Neural crest cell (in vitro differentiated cells): ENCODE data around the gene AGMAT. TPM values are rescaled to one million over a fixed set of nuclear protein-coding genes. Genes with fewer than 3 reads are reported as not detected.

Experiments
- DNase-seq: peaks from one replicate; pipeline ENCODE4 v3.0.0; 2021; ENCODE audit warnings: low read depth, mixed read lengths, low spot score
- H3K27ac Mint-ChIP-seq: one replicate; pipeline ENCODE4 v1.8.0; 2021; ENCODE audit warnings: mild to moderate bottlenecking, mixed read lengths; ENCODE audit not compliant: unreplicated experiment
- H3K27me3 Mint-ChIP-seq: 2 replicates; pipeline ENCODE4 v1.8.0; 2021; ENCODE audit warnings: low read depth, mild to moderate bottlenecking, mixed read lengths
- H3K36me3 Mint-ChIP-seq: 2 replicates; pipeline ENCODE4 v1.8.0; 2021; ENCODE audit warnings: low read depth, mild to moderate bottlenecking, mixed read lengths
- H3K4me1 Mint-ChIP-seq: 2 replicates; pipeline ENCODE4 v1.8.0; 2021; ENCODE audit warnings: mixed read lengths
- H3K4me3 Mint-ChIP-seq: one replicate; pipeline ENCODE4 v1.8.0; 2021; ENCODE audit warnings: mild to moderate bottlenecking, mixed read lengths
- H3K9me3 Mint-ChIP-seq: 2 replicates; pipeline ENCODE4 v1.8.0; 2021; ENCODE audit warnings: mixed read lengths
- CTCF ChIP-seq: fragments of 200-600 bp; sonication (generic); conservative IDR thresholded peaks from 2 replicates; pipeline ENCODE4 v1.5.0; 2021; ENCODE audit warnings: antibody characterized with exemption, mild to moderate bottlenecking
- long read RNA-seq: library from polyadenylated mRNA; unstranded; transcript quantifications from one replicate; pipeline ENCODE4 v2.0.0, GENCODE V29; 2020
- total RNA-seq: library from RNA; stranded (reverse); gene quantifications from 2 replicates; pipeline ENCODE4 v1.2.1, GENCODE V29; 2021

Gene AGMAT
- 1.2 and 1.4 TPM in 2 replicates for total RNA-seq
- long read RNA-seq = 0 reads

GRCh38 chr1:15584489-15585363, at the start of gene AGMAT:
Gene AGMAT (minus strand): TSS chr1:15585051. CDS start chr1:15584967, 84 bp downstream.
- Mint-ChIP-seq H3K36me3 (no peaks in the 10 kb centered on the region), H3K27ac (no peak within 1 kb of the TSS), H3K27me3 (peaks cover 7% of the 10 kb centered on the region), H3K4me3 (peak within 1 kb of the TSS; percentile 82), H3K9me3 (peaks cover 3% of the 10 kb centered on the region), H3K4me1 (peaks cover 6% of the 10 kb centered on the region)
- peak; percentile 61 for TF ChIP-seq CTCF
- peak; percentile 50 for DNase-seq

GRCh38 chr1:15633756-15634420, 49.0 kb upstream of the AGMAT start:
- no peaks in the 10 kb centered on the region for H3K4me1 Mint-ChIP-seq
- no peaks in the 10 kb centered on the region for H3K27me3 Mint-ChIP-seq
- peaks cover 13% of the 10 kb centered on the region for H3K36me3 Mint-ChIP-seq
- H3K27ac Mint-ChIP-seq = no peak overlapping the region
- H3K9me3 Mint-ChIP-seq = no peaks in the 10 kb centered on the region
- no peak for TF ChIP-seq CTCF
- no peak for DNase-seq
- H3K4me3 Mint-ChIP-seq = no peak overlapping the region

GRCh38 chr1:15628003-15628402, 43.2 kb upstream of the AGMAT start:
- TF ChIP-seq CTCF = no peak
- Mint-ChIP-seq H3K4me3 (no peak overlapping the region), H3K27me3 (no peaks in the 10 kb centered on the region), H3K27ac (no peak overlapping the region), H3K9me3 (no peaks in the 10 kb centered on the region), H3K36me3 (peaks cover 8% of the 10 kb centered on the region), H3K4me1 (no peaks in the 10 kb centered on the region)
- no peak for DNase-seq

- no peak for DNase-seq
- Mint-ChIP-seq H3K4me3 (no peak overlapping the region), H3K9me3 (no peaks in the 10 kb centered on the region), H3K36me3 (peaks cover 8% of the 10 kb centered on the region), H3K4me1 (no peaks in the 10 kb centered on the region), H3K27me3 (no peaks in the 10 kb centered on the region), H3K27ac (no peak overlapping the region)
- no peak for TF ChIP-seq CTCF
These were observed 42.6 kb upstream of the AGMAT start for GRCh38 chr1:15627343-15627988.

- no peak overlapping the region for H3K4me3 Mint-ChIP-seq
- no peak overlapping the region for H3K27ac Mint-ChIP-seq
- no peak for TF ChIP-seq CTCF
- H3K36me3 Mint-ChIP-seq = peaks cover 8% of the 10 kb centered on the region
- H3K27me3 Mint-ChIP-seq = no peaks in the 10 kb centered on the region
- H3K9me3 Mint-ChIP-seq = no peaks in the 10 kb centered on the region
- no peak for DNase-seq
- peaks cover 3% of the 10 kb centered on the region for H3K4me1 Mint-ChIP-seq
These were observed 41.6 kb upstream of the AGMAT start for GRCh38 chr1:15626269-15626950.
